Measurements from ENCODE around the gene SP1.
"Not testable (repeated sequence)": the region's sequence is repeated elsewhere in the genome, so short reads cannot be mapped to it uniquely, and the experiment has no call there.

The SP1 gene

GRCh38 chr12:53413485-53414204, 33.7 kb downstream of the SP1 start:
- TF ChIP-seq, protein P1, sequence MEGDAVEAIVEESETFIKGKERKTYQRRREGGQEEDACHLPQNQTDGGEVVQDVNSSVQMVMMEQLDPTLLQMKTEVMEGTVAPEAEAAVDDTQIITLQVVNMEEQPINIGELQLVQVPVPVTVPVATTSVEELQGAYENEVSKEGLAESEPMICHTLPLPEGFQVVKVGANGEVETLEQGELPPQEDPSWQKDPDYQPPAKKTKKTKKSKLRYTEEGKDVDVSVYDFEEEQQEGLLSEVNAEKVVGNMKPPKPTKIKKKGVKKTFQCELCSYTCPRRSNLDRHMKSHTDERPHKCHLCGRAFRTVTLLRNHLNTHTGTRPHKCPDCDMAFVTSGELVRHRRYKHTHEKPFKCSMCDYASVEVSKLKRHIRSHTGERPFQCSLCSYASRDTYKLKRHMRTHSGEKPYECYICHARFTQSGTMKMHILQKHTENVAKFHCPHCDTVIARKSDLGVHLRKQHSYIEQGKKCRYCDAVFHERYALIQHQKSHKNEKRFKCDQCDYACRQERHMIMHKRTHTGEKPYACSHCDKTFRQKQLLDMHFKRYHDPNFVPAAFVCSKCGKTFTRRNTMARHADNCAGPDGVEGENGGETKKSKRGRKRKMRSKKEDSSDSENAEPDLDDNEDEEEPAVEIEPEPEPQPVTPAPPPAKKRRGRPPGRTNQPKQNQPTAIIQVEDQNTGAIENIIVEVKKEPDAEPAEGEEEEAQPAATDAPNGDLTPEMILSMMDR (IDR thresholded peaks at IDR 0.05; ENCODE audit: low read depth, low read length) = no peak
- H3K4me3 ChIP-seq (replicated peaks in 1 of 2; ENCODE audit: low read depth in 2 of 2, low read length in 2 of 2) = no peak overlapping the region
- peak; percentile 28 to 32 for DNase-seq (ENCODE audit: low read depth in 2 of 2)

DNA sequence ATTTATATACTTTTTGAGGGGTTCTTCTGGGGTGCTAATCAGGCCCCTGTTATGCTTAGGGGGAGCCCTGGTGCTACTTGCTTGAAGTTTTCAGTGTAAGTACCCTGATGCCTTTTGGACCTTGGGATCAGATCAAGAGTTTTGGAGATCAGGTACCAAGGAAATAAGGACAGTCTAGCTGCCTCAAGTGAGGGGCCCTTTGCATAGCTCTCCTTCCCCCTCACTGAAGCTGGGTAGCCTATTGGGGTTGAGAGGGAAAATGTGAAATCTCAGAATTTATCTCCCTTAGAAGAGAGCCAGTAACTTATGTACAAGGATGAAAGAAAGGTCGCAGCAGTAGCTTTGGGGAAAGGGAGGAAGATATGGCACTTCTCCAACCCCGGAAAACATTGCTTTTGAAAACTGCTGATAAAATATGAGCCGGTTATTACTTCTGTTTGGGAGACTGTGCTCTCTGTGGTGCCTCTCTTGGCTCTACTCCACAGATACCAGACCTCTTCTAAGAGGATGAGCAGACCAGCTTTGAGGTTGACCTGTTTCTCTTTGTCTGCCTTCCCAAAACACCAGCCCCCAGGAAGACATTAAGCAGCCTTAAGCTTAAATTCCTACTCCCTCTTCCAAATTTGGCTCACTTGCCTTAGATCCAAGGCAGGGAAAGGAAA, 34.9 kb downstream of the SP1 start:
- TF ChIP-seq, protein P1 (IDR thresholded peaks at IDR 0.05; ENCODE audit: low read depth, low read length) = no peak
- DNase-seq (ENCODE audit: low read depth in 2 of 2) = peak in 1 of 2 donors; percentile 44
- H3K4me3 ChIP-seq (replicated peaks in 1 of 2; ENCODE audit: low read depth in 2 of 2, low read length in 2 of 2) = no peak overlapping the region

- H3K4me3 ChIP-seq (replicated peaks in 1 of 2; ENCODE audit: low read depth in 2 of 2, low read length in 2 of 2); DNase-seq (ENCODE audit: low read depth in 2 of 2): not testable (repeated sequence)
These were observed 35.9 kb downstream of the SP1 start for GRCh38 chr12:53415752-53416389.

GRCh38 chr12:53417291-53417816, 37.4 kb downstream of the SP1 start:
- DNase-seq (ENCODE audit: low read depth in 2 of 2); H3K4me3 ChIP-seq (replicated peaks in 1 of 2; ENCODE audit: low read depth in 2 of 2, low read length in 2 of 2): not testable (repeated sequence)

GRCh38 chr12:53418221-53418620, 38.2 kb downstream of the SP1 start:
- DNase-seq (ENCODE audit: low read depth in 2 of 2) = no peak
- TF ChIP-seq, protein P1 (IDR thresholded peaks at IDR 0.05; ENCODE audit: low read depth, low read length) = no peak
- no peak overlapping the region for H3K4me3 ChIP-seq (replicated peaks in 1 of 2; ENCODE audit: low read depth in 2 of 2, low read length in 2 of 2)

GRCh38 chr12:53419756-53420155, 39.8 kb downstream of the SP1 start:
- DNase-seq (ENCODE audit: low read depth in 2 of 2) = no peak
- TF ChIP-seq, protein P1 (IDR thresholded peaks at IDR 0.05; ENCODE audit: low read depth, low read length) = no peak
- no peak overlapping the region for H3K4me3 ChIP-seq (replicated peaks in 1 of 2; ENCODE audit: low read depth in 2 of 2, low read length in 2 of 2)

DNA sequence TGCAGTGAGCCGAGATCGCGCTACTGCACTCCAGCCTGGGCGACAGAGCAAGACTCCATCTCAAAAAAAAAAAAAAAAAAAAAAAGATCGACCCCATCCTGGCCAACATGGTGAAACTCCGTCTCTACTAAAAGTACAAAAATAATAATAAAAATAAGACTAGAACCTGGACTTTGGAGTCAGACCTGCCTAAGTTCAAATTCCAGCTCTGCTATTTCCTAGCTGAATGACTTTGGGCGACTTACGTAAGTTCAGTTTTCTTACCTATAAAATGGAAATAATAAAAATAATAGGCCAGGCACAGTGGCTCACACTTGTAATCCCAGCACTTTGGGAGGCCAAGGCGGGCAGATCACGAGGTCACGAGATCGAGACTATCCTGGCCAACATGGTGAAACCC, 42.3 kb downstream of the SP1 start:
- H3K4me3 ChIP-seq (replicated peaks in 1 of 2; ENCODE audit: low read depth in 2 of 2, low read length in 2 of 2) = not testable (repeated sequence)

DNA sequence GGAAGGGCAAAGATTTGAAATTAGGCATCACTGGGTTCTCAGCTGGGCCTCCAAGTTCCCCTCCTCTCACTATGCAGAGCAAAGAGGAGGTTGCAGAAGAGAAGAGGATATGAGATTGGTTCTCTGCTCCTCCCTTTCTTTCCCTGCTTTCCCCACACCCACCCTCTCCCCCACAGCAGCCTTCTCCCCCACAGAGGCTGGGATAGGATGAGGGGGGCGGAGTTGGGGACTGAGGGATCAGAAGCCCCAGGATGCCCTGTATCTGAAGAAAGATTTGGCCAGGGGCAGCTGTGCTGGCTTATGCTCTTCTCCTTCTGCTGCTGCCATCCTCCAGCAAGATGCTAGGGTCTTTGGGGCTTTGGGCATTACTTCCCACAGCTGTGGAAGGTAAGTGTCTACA, 43.6 kb downstream of the SP1 start, which contains the start of gene AMHR2:
Gene AMHR2 (plus strand): TSS at position 259 of the 400 bp plus-strand sequence. CDS start 80 bp downstream, at position 339.
- H3K4me3 ChIP-seq (replicated peaks in 1 of 2; ENCODE audit: low read depth in 2 of 2, low read length in 2 of 2) = no peak within 1 kb of the TSS
- TF ChIP-seq, protein P1 (IDR thresholded peaks at IDR 0.05; ENCODE audit: low read depth, low read length) = no peak
- no peak for DNase-seq (ENCODE audit: low read depth in 2 of 2)

More for the DNA sequence above, 42.3 kb downstream of the SP1 start:
- not testable (repeated sequence) for DNase-seq (ENCODE audit: low read depth in 2 of 2)

Measured in cardiac fibroblast (primary cell).